ENCODE data around the gene CTTN. TPM values are rescaled to one million over a fixed set of nuclear protein-coding genes. Genes with fewer than 3 reads are reported as not detected.

Gene CTTN
- total RNA-seq, 2 experiments from 2014 or later, result 22.9 to 25.1 TPM

DNA sequence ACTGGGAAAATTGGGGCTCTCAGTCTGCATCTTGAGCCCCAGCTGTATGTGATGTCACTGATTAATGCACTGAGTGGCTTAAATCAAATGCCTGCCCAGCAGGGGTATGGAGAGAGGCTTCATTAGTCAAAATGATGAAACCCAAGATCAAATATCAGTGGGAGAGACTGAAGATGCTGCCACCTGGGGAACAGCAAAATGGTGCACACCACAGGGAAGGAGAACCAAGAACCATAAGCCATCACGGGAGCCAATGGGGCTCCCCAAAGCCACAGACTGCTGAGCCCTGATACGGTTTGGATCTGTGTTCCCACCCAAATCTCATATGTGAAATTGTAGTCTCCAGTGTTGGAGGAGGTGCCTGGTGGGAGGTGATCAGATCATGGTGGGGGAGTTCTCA lies 85.6 kb downstream of the CTTN start:
- ChIA-PET POLR2A (no interaction called here), CTCF (interaction anchor here (0.6 kb wide), 1 partner anchor 875 kb away, joined by 4 read pairs; no protein-coding TSS in a partner anchor)

DNA sequence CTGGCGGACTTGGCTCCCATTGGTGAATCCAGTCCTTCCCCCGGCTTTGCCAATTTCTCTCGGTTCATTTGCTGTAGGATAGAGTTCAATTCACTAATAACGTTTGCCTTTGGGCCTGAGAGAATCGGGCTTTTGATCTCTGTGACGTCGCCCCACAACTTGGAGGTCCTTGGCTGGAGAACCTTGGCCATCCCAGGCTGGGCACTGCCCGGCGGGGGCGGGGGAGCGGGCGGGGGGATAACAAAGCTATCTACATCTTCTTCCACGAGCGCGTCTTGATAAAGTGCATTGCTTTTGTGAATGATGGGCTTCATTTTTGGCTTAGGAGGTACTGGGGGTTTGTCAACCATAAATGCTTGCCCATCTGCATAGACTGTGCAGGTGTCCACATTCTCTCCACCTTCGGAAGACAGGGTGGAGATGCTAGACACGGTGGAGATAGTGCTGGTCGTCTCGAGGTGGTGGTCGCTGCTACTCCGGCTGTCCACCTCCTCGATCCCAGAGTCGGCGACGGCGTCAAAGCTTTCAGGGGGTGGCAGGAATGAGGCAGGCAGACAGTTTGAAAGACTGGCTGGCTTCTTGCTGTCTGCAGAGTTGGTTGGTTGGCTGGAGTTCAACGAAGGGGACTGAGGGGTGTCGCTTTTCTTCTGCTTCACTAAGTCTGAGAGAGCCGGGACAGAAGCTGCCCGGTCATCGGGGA lies 87.1 kb downstream of the CTTN start:
- CTCF ChIA-PET, result no interaction called here
- POLR2A ChIA-PET, result no interaction called here

DNA sequence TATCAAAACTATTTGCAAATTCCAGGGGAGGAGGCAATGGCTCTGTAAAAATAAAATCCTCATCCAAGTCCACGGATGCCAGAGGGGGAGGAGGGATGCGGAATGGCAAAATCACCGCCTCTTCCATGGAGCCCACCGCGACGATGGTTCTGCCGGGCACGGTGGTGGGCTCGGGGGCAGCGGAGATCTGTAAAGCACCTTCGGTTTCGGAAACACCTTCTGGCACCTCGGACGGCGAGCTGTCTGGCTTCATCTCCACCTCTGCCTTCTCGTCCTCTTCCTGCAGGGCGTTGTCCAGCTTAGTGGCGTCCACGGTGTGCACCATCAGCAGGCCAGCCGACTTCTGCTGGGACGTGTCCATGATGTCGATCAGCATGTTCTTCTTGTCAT lies 87.7 kb downstream of the CTTN start:
- ChIA-PET POLR2A (no interaction called here), CTCF (no interaction called here)

Other genes with a start within 250 kb of the CTTN start
- gene FADD, start 195.2 kb upstream of the CTTN start, total RNA-seq, result 10 to 100 TPM; 37.7 to 38.8 TPM
- gene PPFIA1, start 127.8 kb upstream of the CTTN start, total RNA-seq, result 10 to 100 TPM; 41.8 to 44.7 TPM